ENCODE data around the gene IKBKE. TPM values are rescaled to one million over a fixed set of nuclear protein-coding genes. Genes with fewer than 3 reads are reported as not detected.

Gene IKBKE
- total RNA-seq, 4 donors from 2014 or later = 13.8 to 77.4 (median 17.8) TPM

GRCh38 chr1:206457408-206458120 is 12.7 kb upstream of the IKBKE start:
- DNase-seq = no peak
- H3K4me1 ChIP-seq = peaks cover 0 to 17% (median 9%) of the 10 kb centered on the region in 4 donors
- no peaks in the 10 kb centered on the region for H3K9me3 ChIP-seq
- 89 to 100% methylated on average over 1 to 6 of the region's 6 CpGs for WGBS, 2 donors (ENCODE audit: low coverage in 1 of 2)
- intact Hi-C loops (cut with DNase I; ENCODE audit: low total_unique reads) = no loop called here
- no peaks in the 10 kb centered on the region for H3K36me3 ChIP-seq
- TF ChIP-seq POLR2A (IDR thresholded peaks at IDR 0.05) = no peak
- TF ChIP-seq POLR2AphosphoS5 (IDR thresholded peaks at IDR 0.05) = no peak
- TF ChIP-seq, protein P1, sequence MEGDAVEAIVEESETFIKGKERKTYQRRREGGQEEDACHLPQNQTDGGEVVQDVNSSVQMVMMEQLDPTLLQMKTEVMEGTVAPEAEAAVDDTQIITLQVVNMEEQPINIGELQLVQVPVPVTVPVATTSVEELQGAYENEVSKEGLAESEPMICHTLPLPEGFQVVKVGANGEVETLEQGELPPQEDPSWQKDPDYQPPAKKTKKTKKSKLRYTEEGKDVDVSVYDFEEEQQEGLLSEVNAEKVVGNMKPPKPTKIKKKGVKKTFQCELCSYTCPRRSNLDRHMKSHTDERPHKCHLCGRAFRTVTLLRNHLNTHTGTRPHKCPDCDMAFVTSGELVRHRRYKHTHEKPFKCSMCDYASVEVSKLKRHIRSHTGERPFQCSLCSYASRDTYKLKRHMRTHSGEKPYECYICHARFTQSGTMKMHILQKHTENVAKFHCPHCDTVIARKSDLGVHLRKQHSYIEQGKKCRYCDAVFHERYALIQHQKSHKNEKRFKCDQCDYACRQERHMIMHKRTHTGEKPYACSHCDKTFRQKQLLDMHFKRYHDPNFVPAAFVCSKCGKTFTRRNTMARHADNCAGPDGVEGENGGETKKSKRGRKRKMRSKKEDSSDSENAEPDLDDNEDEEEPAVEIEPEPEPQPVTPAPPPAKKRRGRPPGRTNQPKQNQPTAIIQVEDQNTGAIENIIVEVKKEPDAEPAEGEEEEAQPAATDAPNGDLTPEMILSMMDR (IDR thresholded peaks at IDR 0.05) = no peak
- no peak for TF ChIP-seq EP300 (IDR thresholded peaks at IDR 0.05; ENCODE audit: low read depth)
- in situ Hi-C loops (cut with MboI; ENCODE audit: low pct_ligation_motif_present in 1 of 4, low pct_unique_long_range_greater_than_20kb in 1 of 4, low sequenced_read_pairs in 3 of 4) = no loop called here
- no peak overlapping the region for H3K4me3 ChIP-seq
- no peak overlapping the region for H3K27ac ChIP-seq
- H3K27me3 ChIP-seq = no peaks in the 10 kb centered on the region

DNA sequence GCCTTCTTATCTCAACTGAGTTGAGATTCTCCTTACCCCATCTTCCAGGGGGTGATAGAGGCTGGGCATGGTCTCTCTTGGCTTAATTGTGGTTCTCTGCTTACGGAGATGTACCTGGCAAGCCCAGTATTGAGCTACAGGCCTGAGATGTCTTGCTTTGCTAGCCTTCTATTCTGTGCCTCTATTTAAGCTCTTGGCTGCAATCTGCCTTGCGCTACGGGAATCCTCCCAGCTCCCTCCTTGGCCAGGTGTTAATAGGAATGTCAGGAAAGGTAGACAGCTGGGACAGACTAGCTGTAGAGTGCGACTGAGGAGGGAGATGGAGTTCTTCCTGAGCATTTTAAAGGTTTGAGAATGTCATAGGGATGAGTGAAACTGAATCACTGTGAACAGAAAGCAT is 10.6 kb upstream of the IKBKE start:
- peaks cover 0 to 17% (median 9%) of the 10 kb centered on the region in 4 donors for H3K4me1 ChIP-seq
- no peaks in the 10 kb centered on the region for H3K36me3 ChIP-seq
- H3K4me3 ChIP-seq = no peak overlapping the region
- H3K27me3 ChIP-seq = no peaks in the 10 kb centered on the region
- TF ChIP-seq POLR2A (IDR thresholded peaks at IDR 0.05) = no peak
- TF ChIP-seq EP300 (IDR thresholded peaks at IDR 0.05; ENCODE audit: low read depth) = no peak
- no peak for TF ChIP-seq POLR2AphosphoS5 (IDR thresholded peaks at IDR 0.05)
- TF ChIP-seq, protein P1 (IDR thresholded peaks at IDR 0.05) = no peak
- intact Hi-C loops (cut with DNase I; ENCODE audit: low total_unique reads) (no loop called here), in situ Hi-C loops (cut with MboI; ENCODE audit: low pct_ligation_motif_present in 1 of 4, low pct_unique_long_range_greater_than_20kb in 1 of 4, low sequenced_read_pairs in 3 of 4) (no loop called here)
- H3K27ac ChIP-seq = no peak overlapping the region
- DNase-seq = no peak
- WGBS, 2 donors (ENCODE audit: low coverage in 1 of 2) = 95 to 100% methylated on average over 3 to 4 of the region's 4 CpGs
- H3K9me3 ChIP-seq = no peaks in the 10 kb centered on the region

DNA sequence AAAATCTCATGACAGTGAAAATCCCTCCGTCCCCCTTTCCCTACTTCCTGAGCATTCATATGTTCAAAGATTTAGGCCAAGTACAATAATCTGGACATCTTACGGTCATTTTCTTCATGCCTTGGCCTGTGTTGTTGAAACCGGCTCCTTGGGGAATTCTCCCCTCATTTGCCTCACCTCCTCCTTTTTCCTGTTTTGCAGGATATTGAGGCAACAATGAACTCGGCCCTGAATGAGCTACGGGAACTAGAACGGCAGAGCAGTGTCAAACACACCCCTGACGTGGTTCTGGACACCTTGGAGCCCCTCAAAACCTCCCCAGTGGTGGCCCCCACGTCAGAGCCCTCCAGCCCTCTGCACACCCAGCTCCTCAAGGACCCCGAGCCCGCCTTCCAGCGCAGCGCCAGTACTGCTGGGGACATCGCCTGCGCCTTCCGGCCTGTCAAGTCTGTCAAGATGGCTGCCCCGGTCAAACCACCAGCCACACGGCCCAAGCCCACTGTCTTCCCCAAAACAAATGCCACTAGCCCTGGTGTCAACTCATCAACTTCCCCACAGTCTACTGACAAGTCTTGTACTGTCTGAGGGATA is 9.3 kb upstream of the IKBKE start:
- no peak for DNase-seq
- H3K27me3 ChIP-seq = no peaks in the 10 kb centered on the region
- peaks cover 0 to 12% (median 8%) of the 10 kb centered on the region in 4 donors for H3K4me1 ChIP-seq
- no peak overlapping the region for H3K4me3 ChIP-seq
- in situ Hi-C loops (cut with MboI; ENCODE audit: low pct_ligation_motif_present in 1 of 4, low pct_unique_long_range_greater_than_20kb in 1 of 4, low sequenced_read_pairs in 3 of 4) = no loop called here
- H3K27ac ChIP-seq = no peak overlapping the region
- no peaks in the 10 kb centered on the region for H3K36me3 ChIP-seq
- TF ChIP-seq POLR2A (IDR thresholded peaks at IDR 0.05) (no peak), EP300 (IDR thresholded peaks at IDR 0.05; ENCODE audit: low read depth) (no peak), POLR2AphosphoS5 (IDR thresholded peaks at IDR 0.05) (no peak)
- TF ChIP-seq, protein P1 (IDR thresholded peaks at IDR 0.05) = no peak
- intact Hi-C loops (cut with DNase I; ENCODE audit: low total_unique reads) = no loop called here
- 86% methylated on average over 17 of the region's 17 CpGs; no CpG with 5 or more reads in 1 of the 2 donors for WGBS, 2 donors (ENCODE audit: low coverage in 1 of 2)
- no peaks in the 10 kb centered on the region for H3K9me3 ChIP-seq

DNA sequence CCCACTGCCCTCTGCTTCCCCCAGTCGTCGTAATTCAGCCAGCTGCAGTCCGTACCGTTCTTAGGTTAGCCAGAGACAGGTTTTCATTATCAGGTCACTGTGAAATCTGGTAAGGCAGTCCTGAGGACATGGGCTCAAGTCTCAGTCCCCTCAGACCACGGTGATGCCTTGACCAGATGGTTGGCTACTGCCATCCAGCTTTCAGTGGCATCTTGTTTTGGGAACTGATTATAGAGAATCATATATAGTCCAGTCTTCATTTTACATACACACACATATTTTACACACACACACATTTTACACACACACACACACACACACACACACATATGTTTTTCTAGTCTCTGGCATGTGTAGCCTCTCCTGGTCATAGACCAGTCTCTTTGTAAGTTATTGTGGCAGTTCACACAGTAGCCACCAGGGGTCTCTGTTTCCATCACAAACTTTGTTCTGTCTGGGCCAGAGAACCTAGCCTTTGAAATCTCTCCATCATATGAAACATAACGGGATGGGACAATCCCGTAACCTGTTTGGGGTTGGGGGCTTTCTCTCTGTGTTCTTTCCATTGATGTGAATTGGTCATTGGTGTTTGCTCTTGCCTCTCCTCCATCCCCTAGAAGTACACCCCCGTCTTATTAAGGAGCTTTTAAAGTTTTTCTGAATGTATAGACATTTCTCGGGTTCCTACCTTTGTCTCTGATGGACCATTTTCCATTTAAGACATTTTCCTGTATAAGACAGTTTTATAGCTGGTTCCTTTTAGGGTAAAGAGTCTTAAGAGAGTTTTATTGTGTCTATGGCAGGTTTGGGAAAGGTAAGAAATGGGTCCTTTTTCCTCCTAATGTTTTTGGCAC is 8.4 kb upstream of the IKBKE start:
- Histone ChIP-seq H3K9me3 (no peaks in the 10 kb centered on the region), H3K4me1 (peaks cover 0 to 6% (median 3%) of the 10 kb centered on the region in 4 donors), H3K27ac (no peak overlapping the region), H3K27me3 (no peaks in the 10 kb centered on the region), H3K4me3 (no peak overlapping the region), H3K36me3 (no peaks in the 10 kb centered on the region)
- in situ Hi-C loops (cut with MboI; ENCODE audit: low pct_ligation_motif_present in 1 of 4, low pct_unique_long_range_greater_than_20kb in 1 of 4, low sequenced_read_pairs in 3 of 4) (no loop called here), intact Hi-C loops (cut with DNase I; ENCODE audit: low total_unique reads) (no loop called here)
- TF ChIP-seq POLR2AphosphoS5 (IDR thresholded peaks at IDR 0.05) (no peak), POLR2A (IDR thresholded peaks at IDR 0.05) (no peak)
- TF ChIP-seq, protein P1 (IDR thresholded peaks at IDR 0.05) = peak; percentile 79 to 88 (median 84)
- DNase-seq = peak; percentile 82
- WGBS, 2 donors (ENCODE audit: low coverage in 1 of 2) = 62 to 70% methylated on average over 6 to 9 of the region's 9 CpGs

Measured in transverse colon (tissue), 4 donors.